GM12865 (cell line): Measurements from ENCODE around the gene LAMA5.

ENCODE experiments used
- DNase-seq: peaks from one replicate; pipeline ENCODE4 v3.0.0; 2010; ENCODE audit warnings: low read depth
- H3K4me3 ChIP-seq: 2 replicates; pipeline ENCODE4 v1.5.1; 2011; ENCODE audit warnings: mild to moderate bottlenecking, low read depth, low read length, control low read depth
- CTCF ChIP-seq: IDR thresholded peaks from 2 replicates; pipeline ENCODE4 v1.5.1; 2011; ENCODE audit warnings: low read length, control low read depth, low read depth, inconsistent platforms; ENCODE audit not compliant: insufficient read depth; ENCODE audit errors: missing control alignments

Gene LAMA5

GRCh38 chr20:62306414-62307187 lies 60.5 kb downstream of the LAMA5 start:
- no peak for DNase-seq
- no peak for TF ChIP-seq CTCF
- no peak overlapping the region for H3K4me3 ChIP-seq

GRCh38 chr20:62305765-62306413 lies 61.2 kb downstream of the LAMA5 start:
- H3K4me3 ChIP-seq, result no peak overlapping the region
- no peak for DNase-seq
- TF ChIP-seq CTCF, result no peak

- no peak overlapping the region for H3K4me3 ChIP-seq
- DNase-seq, result no peak
Measured at GRCh38 chr20:62305149-62305764, 61.9 kb downstream of the LAMA5 start.

GRCh38 chr20:62304331-62305148 lies 62.6 kb downstream of the LAMA5 start:
- DNase-seq, result no peak
- no peak for TF ChIP-seq CTCF
- H3K4me3 ChIP-seq, result peak overlapping the region; percentile 81

More at GRCh38 chr20:62305149-62305764, 61.9 kb downstream of the LAMA5 start:
- no peak for TF ChIP-seq CTCF

GRCh38 chr20:62303340-62304226 lies 63.5 kb downstream of the LAMA5 start:
- peak; percentile 46 for DNase-seq
- peak overlapping the region; percentile 81 for H3K4me3 ChIP-seq
- TF ChIP-seq CTCF, result no peak

GRCh38 chr20:62303062-62303339 lies 64.1 kb downstream of the LAMA5 start:
- DNase-seq, result no peak
- TF ChIP-seq CTCF, result no peak
- H3K4me3 ChIP-seq, result peak overlapping the region; percentile 81
